HCT116 (cell line): ENCODE data around the gene CDH23. TPM values are rescaled to one million over a fixed set of nuclear protein-coding genes. Genes with fewer than 3 reads are reported as not detected.

Experiments
- ATAC-seq: fragments of 200-7000 bp; cut with Tn5 transposase; 2 replicates; pipeline ENCODE4 v1.9.1; 2020; ENCODE audit warnings: mild to moderate bottlenecking, moderate library complexity
- BruUV-seq: library from RNA; stranded (reverse); fragments of 400-500 nt; replicated peaks from 2 replicates; lab custom pipeline; 2021; lab: Mats Ljungman, UMichigan
- CTCF ChIA-PET: fragments of 300-600 bp; sonication (Branson Sonifier 250); formaldehyde crosslinking; loops from one replicate; lab custom pipeline; 2021; ENCODE audit warnings: antibody characterized with exemption; lab: Charles Lee
- POLR2A ChIA-PET: fragments of 300-600, 350-600 bp; sonication (Branson Sonifier 250); formaldehyde crosslinking; loops from one replicate; lab custom pipeline; 2021; ENCODE audit warnings: antibody characterized with exemption; lab: Charles Lee
- RAD21 ChIA-PET, 2 experiments: fragments of 300-600 bp; sonication (Branson Sonifier 250); formaldehyde crosslinking; loops; one replicate each; lab custom pipeline; 2023; ENCODE audit warnings: low total read pairs in 2 of 2; ENCODE audit not compliant: uncharacterized antibody in 2 of 2, unreplicated experiment in 2 of 2, low non-redundant PET in 1 of 2; lab: Charles Lee
- DNase-seq: peaks from one replicate; pipeline ENCODE4 v3.0.0-alpha.2; 2010; ENCODE audit warnings: low read depth, low spot score
- H2AFZ ChIP-seq: fragments of 200-600 bp; shearing (Covaris generic), sonication (generic); 2 replicates; pipeline ENCODE4 v1.6.1; 2017; ENCODE audit warnings: low read depth, mixed run types, mixed read lengths, antibody characterized with exemption, low read length; ENCODE audit not compliant: poor library complexity, severe bottlenecking
- H3K27ac ChIP-seq: 2 replicates; pipeline ENCODE4 v1.5.1; 2012; ENCODE audit warnings: low read depth, low read length
- H3K27me3 ChIP-seq: fragments of 200-600 bp; sonication (generic); 2 replicates; pipeline ENCODE4 v1.6.1; 2016; ENCODE audit warnings: mixed run types, low read length, mixed read lengths; ENCODE audit not compliant: insufficient read depth
- H3K36me3 ChIP-seq, 2 experiments: fragments of 200-500 bp in 1 of 2; fragments of 200-600 bp in 1 of 2; sonication (Bioruptor generic) in 1 of 2; sonication (generic) in 1 of 2; 2 replicates each; pipeline versions ENCODE4 v1.5.1 to v1.6.1; 2014 to 2016; ENCODE audit warnings: low read length in 2 of 2, inconsistent platforms in 1 of 2, mixed read lengths in 1 of 2, mixed run types in 1 of 2; ENCODE audit not compliant: insufficient read depth in 2 of 2, control insufficient read depth in 1 of 2
- H3K4me1 ChIP-seq, 2 experiments: fragments of 200-600 bp in 1 of 2; sonication (generic) in 1 of 2; 2 replicates each; pipeline versions ENCODE4 v1.5.1 to v1.6.1; 2012 to 2017; ENCODE audit warnings: low read length in 2 of 2, inconsistent platforms in 1 of 2, mild to moderate bottlenecking in 1 of 2, mixed read lengths in 1 of 2, mixed run types in 1 of 2, moderate library complexity in 1 of 2; ENCODE audit not compliant: insufficient read depth in 2 of 2, control insufficient read depth in 1 of 2
- H3K4me2 ChIP-seq: fragments of 200-600 bp; sonication (generic); 2 replicates; pipeline ENCODE4 v1.6.1; 2017; ENCODE audit warnings: mixed run types, low read length, mixed read lengths
- H3K4me3 ChIP-seq, 2 experiments: fragments of 200-600 bp in 1 of 2; sonication (generic) in 1 of 2; replicated peaks in 1 of 2; 2 replicates each; pipeline ENCODE4 v1.5.1; 2011 to 2016; ENCODE audit warnings: low read length in 2 of 2, control low read depth in 1 of 2, low read depth in 1 of 2, mild to moderate bottlenecking in 1 of 2, mixed read lengths in 1 of 2, mixed run types in 1 of 2
- H3K79me2 ChIP-seq: fragments of 200-600 bp; sonication (generic); 2 replicates; pipeline ENCODE4 v1.6.1; 2017; ENCODE audit warnings: mild to moderate bottlenecking, mixed run types, low read length, moderate library complexity, mixed read lengths; ENCODE audit not compliant: insufficient read depth
- H3K9ac ChIP-seq: fragments of 200-600 bp; sonication (generic); 2 replicates; pipeline ENCODE4 v1.6.1; 2016; ENCODE audit warnings: low read length, mixed read lengths
- H3K9me2 ChIP-seq: fragments of 200-600 bp; sonication (generic), shearing (Covaris generic); 2 replicates; pipeline ENCODE4 v1.6.1; 2017; ENCODE audit warnings: mixed run types, mild to moderate bottlenecking, moderate library complexity; ENCODE audit not compliant: insufficient read depth
- H3K9me3 ChIP-seq, 2 experiments: fragments of 200-500 bp in 1 of 2; fragments of 200-600 bp in 1 of 2; sonication (Bioruptor generic) in 1 of 2; sonication (generic) in 1 of 2; 2 replicates each; pipeline ENCODE4 v1.6.1; 2014 to 2017; ENCODE audit warnings: low read length in 2 of 2, mixed read lengths in 2 of 2, inconsistent platforms in 1 of 2, low read depth in 1 of 2, mild to moderate bottlenecking in 1 of 2, mixed run types in 1 of 2, moderate library complexity in 1 of 2; ENCODE audit not compliant: control insufficient read depth in 1 of 2, insufficient read depth in 1 of 2
- H4K20me1 ChIP-seq: fragments of 200-600 bp; sonication (generic), shearing (Covaris generic); 2 replicates; pipeline ENCODE4 v1.6.1; 2017; ENCODE audit warnings: mixed run types, mild to moderate bottlenecking, moderate library complexity; ENCODE audit not compliant: insufficient read depth
- CBX3 ChIP-seq: IDR thresholded peaks from 2 replicates; pipeline ENCODE4 v1.6.1; 2012; ENCODE audit warnings: low read depth
- CEBPB ChIP-seq: IDR thresholded peaks from 2 replicates; pipeline ENCODE4 v1.6.1; 2012; ENCODE audit warnings: low read depth
- CTCF ChIP-seq, 3 experiments: fragments of 200-600 bp in 1 of 3; sonication (generic) in 1 of 3; IDR thresholded peaks in 2 of 3; conservative IDR thresholded peaks in 1 of 3; 2 replicates each; pipeline ENCODE4 v1.5.1; 2012 to 2017; ENCODE audit warnings: low read depth in 2 of 3, low read length in 2 of 3, antibody characterized with exemption in 1 of 3, borderline replicate concordance in 1 of 3, control low read depth in 1 of 3, mild to moderate bottlenecking in 1 of 3, mixed read lengths in 1 of 3, mixed run types in 1 of 3, moderate library complexity in 1 of 3; ENCODE audit not compliant: insufficient read depth in 1 of 3
- EGR1 ChIP-seq: IDR thresholded peaks from 2 replicates; pipeline ENCODE4 v1.6.1; 2012; ENCODE audit warnings: low read depth
- EZH2phosphoT487 ChIP-seq: fragments of 200-600 bp; IDR thresholded peaks from 2 replicates; pipeline ENCODE4 v1.6.1; 2018; ENCODE audit warnings: antibody characterized with exemption, borderline replicate concordance
- MAX ChIP-seq: IDR thresholded peaks from 2 replicates; pipeline ENCODE4 v1.6.1; 2012
- POLR2AphosphoS5 ChIP-seq: IDR thresholded peaks from 2 replicates; pipeline ENCODE4 v1.6.1; 2011; ENCODE audit warnings: mild to moderate bottlenecking, low read depth, low read length, moderate library complexity
- RAD21 ChIP-seq: IDR thresholded peaks from 2 replicates; pipeline ENCODE4 v1.6.1; 2012; ENCODE audit warnings: low read depth, mild to moderate bottlenecking
- SIN3A ChIP-seq: IDR thresholded peaks from 2 replicates; pipeline ENCODE4 v1.6.1; 2012; ENCODE audit warnings: low read depth
- SP1 ChIP-seq: IDR thresholded peaks from 2 replicates; pipeline ENCODE4 v1.6.1; 2012; ENCODE audit warnings: low read depth
- SRF ChIP-seq: IDR thresholded peaks from 2 replicates; pipeline ENCODE4 v1.6.1; 2012; ENCODE audit warnings: low read depth
- TCF7L2 ChIP-seq: IDR thresholded peaks from 2 replicates; pipeline ENCODE4 v1.7.0; 2011; ENCODE audit warnings: borderline replicate concordance, inconsistent platforms; ENCODE audit not compliant: insufficient read depth, insufficient read length; ENCODE audit errors: extremely low read depth
- YY1 ChIP-seq: IDR thresholded peaks from 2 replicates; pipeline ENCODE4 v1.6.1; 2011; ENCODE audit warnings: low read length, low read depth, moderate library complexity, mild to moderate bottlenecking; ENCODE audit not compliant: insufficient replicate concordance; ENCODE audit errors: extremely low read depth
- ZBTB33 ChIP-seq: IDR thresholded peaks from 2 replicates; pipeline ENCODE4 v1.6.1; 2011; ENCODE audit warnings: mild to moderate bottlenecking, low read length, moderate library complexity; ENCODE audit not compliant: insufficient replicate concordance; ENCODE audit errors: extremely low read depth
- ZFX ChIP-seq: fragments of 450-650 bp; IDR thresholded peaks from 2 replicates; pipeline ENCODE4 v1.6.1; 2017
- intact Hi-C: fragments of 100-400 bp; cut with micrococcal nuclease; formaldehyde crosslinking; loops from 2 replicates; pipeline ENCODE4 v1.10.0; 2022
- total RNA-seq: library from RNA; stranded (reverse); gene quantifications from one replicate; pipeline ENCODE4 v1.2.1, GENCODE V29; 2021; ENCODE audit not compliant: unreplicated experiment

The CDH23 gene
- total RNA-seq, 1 experiment from 2014 or later = not detected

GRCh38 chr10:71534568-71535194 is 138.0 kb downstream of the CDH23 start:
- no TSS peak for BruUV-seq
- POLR2A ChIA-PET = no interaction called here

More at GRCh38 chr10:71534568-71535194, 138.0 kb downstream of the CDH23 start:
- Histone ChIP-seq H4K20me1 (no peaks in the 10 kb centered on the region), H3K27ac (no peak overlapping the region), H2AFZ (no peak overlapping the region), H3K27me3 (peaks cover 3% of the 10 kb centered on the region; the same call in 1 of the 2 replicates), H3K4me2 (no peak overlapping the region), H3K9ac (no peak overlapping the region), H3K4me3 (no peak overlapping the region), H3K9me2 (no peaks in the 10 kb centered on the region), H3K79me2 (no peaks in the 10 kb centered on the region), H3K4me1 (peaks cover 0 to 5% of the 10 kb centered on the region in 2 experiments; a peak in 2 of 4 replicates), H3K36me3 (no peaks in the 10 kb centered on the region), H3K9me3 (no peaks in the 10 kb centered on the region)
- intact Hi-C loops = no loop called here
- RAD21 ChIA-PET = no interaction called here
- no peak for TF ChIP-seq MAX
- no peak for TF ChIP-seq SP1
- TF ChIP-seq ZFX = no peak
- no peak for TF ChIP-seq POLR2AphosphoS5
- TF ChIP-seq TCF7L2 = no peak
- no peak for TF ChIP-seq YY1
- TF ChIP-seq CBX3 = no peak
- TF ChIP-seq SRF = no peak
- TF ChIP-seq RAD21 = no peak
- TF ChIP-seq SIN3A = no peak
- no peak for TF ChIP-seq EZH2phosphoT487
- TF ChIP-seq ZBTB33 = no peak
- no peak for TF ChIP-seq EGR1
- TF ChIP-seq CTCF (IDR thresholded peaks at IDR 0.05 in 2 of 3, conservative IDR thresholded peaks at IDR 0.05 in 1 of 3; ENCODE audit: borderline replicate concordance in 1 of 3, insufficient read depth in 1 of 3, low read depth in 2 of 3, low read length in 2 of 3) = no peak
- no peak for TF ChIP-seq CEBPB
- no peak for DNase-seq
- CTCF ChIA-PET = no interaction called here
- ATAC-seq = no peak
